Kidney (tissue), 14 donors: ENCODE results near the gene HM13. TPM values are rescaled to one million over a fixed set of nuclear protein-coding genes. Genes with fewer than 3 reads are reported as not detected.
"Not testable (repeated sequence)": the region's sequence is repeated elsewhere in the genome, so short reads cannot be mapped to it uniquely, and the experiment has no call there.

Experiments
- DNase-seq, 5 donors: peaks; one replicate each; pipeline ENCODE4 v3.0.0-alpha.2; 2013 to 2020
- FAIRE-seq: peaks from 2 replicates; lab custom pipeline; 2012; peaks lifted over from hg19 to GRCh38; lab: Jason Lieb, UNC
- H3K27ac ChIP-seq, 2 donors: one replicate each; pipeline ENCODE4 v1.7.0; 2013; ENCODE audit warnings: low read depth in 2 of 2, low read length in 2 of 2, inconsistent platforms in 1 of 2
- H3K27me3 ChIP-seq: one replicate; pipeline ENCODE4 v1.7.1; 2013; ENCODE audit warnings: low read length, inconsistent platforms; ENCODE audit not compliant: control insufficient read depth, insufficient read depth
- H3K36me3 ChIP-seq, 3 donors: one replicate each; pipeline versions ENCODE4 v1.7.0 to v1.7.1; 2013; ENCODE audit warnings: low read length in 3 of 3, control low read depth in 1 of 3, inconsistent platforms in 1 of 3; ENCODE audit not compliant: insufficient read depth in 3 of 3, control insufficient read depth in 2 of 3
- H3K4me1 ChIP-seq, 3 donors: one replicate each; pipeline versions ENCODE4 v1.7.0 to v1.7.1; 2013; ENCODE audit warnings: low read length in 3 of 3, inconsistent platforms in 1 of 3, low read depth in 1 of 3; ENCODE audit not compliant: control insufficient read depth in 2 of 3, insufficient read depth in 2 of 3
- H3K4me3 ChIP-seq, 3 donors: one replicate each; pipeline versions ENCODE4 v1.7.0 to v1.8.1; 2013; ENCODE audit warnings: low read length in 3 of 3, control low read depth in 1 of 3, inconsistent platforms in 1 of 3
- H3K9ac ChIP-seq, 3 donors: one replicate each; pipeline versions ENCODE4 v1.7.0 to v1.7.1; 2013; ENCODE audit warnings: low read length in 3 of 3, control low read depth in 1 of 3, inconsistent platforms in 1 of 3
- H3K9me3 ChIP-seq, 3 donors: one replicate each; pipeline versions ENCODE4 v1.7.0 to v1.7.1; 2013; ENCODE audit warnings: low read length in 3 of 3, control low read depth in 1 of 3, inconsistent platforms in 1 of 3; ENCODE audit not compliant: control insufficient read depth in 2 of 3, insufficient read depth in 1 of 3
- CTCF ChIP-seq: IDR thresholded peaks from 3 replicates; pipeline ENCODE4 v1.5.1; 2012; ENCODE audit warnings: mild to moderate bottlenecking, moderate library complexity, borderline replicate concordance; ENCODE audit not compliant: insufficient read depth; ENCODE audit errors: extremely low read depth
- intact Hi-C: fragments of 100-400 bp; cut with DNase I; formaldehyde crosslinking; loops from one replicate; pipeline ENCODE4 v1.11.1; 2022
- polyA plus RNA-seq: library from polyadenylated mRNA; stranded (reverse); fragments of 350-450 nt; fragmentation: Illumina TruSeq; extraction: RNeasy Lipid Tissue Mini Kit (QIAGEN cat#74804); gene quantifications from one replicate; pipeline ENCODE4 v1.2.3, GENCODE V29; 2014; ENCODE audit warnings: low read depth, low replicate concordance; ENCODE audit not compliant: insufficient read depth
- total RNA-seq: library from RNA; stranded (reverse); fragmentation: NEBNext Ultra II Directional; extraction: Animal tissue kit (Norgen Biotek cat#: 25700); gene quantifications from one replicate; pipeline ENCODE4 v1.2.1, GENCODE V29; 2021
- donor health status: control.
- donor health status: control.
- donor health status: control.
- donor health status: control.
- donor health status: control.
- donor health status: DM: yes; HTN: yes; CAD: no.
- donor health status: Normal renal cell carcinoma (clear cell type).

The HM13 gene
- total and polyA plus RNA-seq, 2 donors from 2014 or later = 154 to 174 TPM

- peak; percentile 77 to 95 (median 86) for DNase-seq
- TF ChIP-seq CTCF = peak; percentile 94
- H3K9ac ChIP-seq, H3K36me3 ChIP-seq, H3K27me3 ChIP-seq, FAIRE-seq, H3K9me3 ChIP-seq, H3K27ac ChIP-seq, H3K4me1 ChIP-seq, H3K4me3 ChIP-seq: not testable (repeated sequence)
- intact Hi-C loops = loop anchor here (5.0 kb wide), 1 partner anchor 46 kb away; no protein-coding TSS in a partner anchor
Observed at GRCh38 chr20:31502884-31503673, 11.2 kb upstream of the HM13 start.

GRCh38 chr20:31505903-31506302, 8.3 kb upstream of the HM13 start:
- no peaks in the 10 kb centered on the region for H3K4me1 ChIP-seq
- no peak for TF ChIP-seq CTCF
- H3K9ac ChIP-seq = no peak overlapping the region
- H3K36me3 ChIP-seq = no peaks in the 10 kb centered on the region
- DNase-seq (no peak), FAIRE-seq (no peak)
- H3K4me3 ChIP-seq = no peak overlapping the region
- intact Hi-C loops = no loop called here
- no peak overlapping the region for H3K27ac ChIP-seq
- H3K27me3 ChIP-seq = no peaks in the 10 kb centered on the region
- no peaks in the 10 kb centered on the region for H3K9me3 ChIP-seq

- H3K9ac ChIP-seq = no peak overlapping the region
- H3K4me3 ChIP-seq = no peak overlapping the region
- H3K27ac ChIP-seq = no peak overlapping the region
- DNase-seq = no peak
- H3K27me3 ChIP-seq = no peaks in the 10 kb centered on the region
- H3K36me3 ChIP-seq = no peaks in the 10 kb centered on the region
- intact Hi-C loops = no loop called here
- no peaks in the 10 kb centered on the region for H3K4me1 ChIP-seq
- H3K9me3 ChIP-seq = no peaks in the 10 kb centered on the region
- no peak for TF ChIP-seq CTCF
- no peak for FAIRE-seq
Observed at GRCh38 chr20:31508517-31509244, 5.6 kb upstream of the HM13 start.
